Measurements from ENCODE around the gene LIN54. TPM values are rescaled to one million over a fixed set of nuclear protein-coding genes. Genes with fewer than 3 reads are reported as not detected.

Gene LIN54
- total and polyA plus RNA-seq, 2 donors (not counting 1 experiment from before 2014, with no cell fraction given), result 13.3 to 15.2 TPM

DNA sequence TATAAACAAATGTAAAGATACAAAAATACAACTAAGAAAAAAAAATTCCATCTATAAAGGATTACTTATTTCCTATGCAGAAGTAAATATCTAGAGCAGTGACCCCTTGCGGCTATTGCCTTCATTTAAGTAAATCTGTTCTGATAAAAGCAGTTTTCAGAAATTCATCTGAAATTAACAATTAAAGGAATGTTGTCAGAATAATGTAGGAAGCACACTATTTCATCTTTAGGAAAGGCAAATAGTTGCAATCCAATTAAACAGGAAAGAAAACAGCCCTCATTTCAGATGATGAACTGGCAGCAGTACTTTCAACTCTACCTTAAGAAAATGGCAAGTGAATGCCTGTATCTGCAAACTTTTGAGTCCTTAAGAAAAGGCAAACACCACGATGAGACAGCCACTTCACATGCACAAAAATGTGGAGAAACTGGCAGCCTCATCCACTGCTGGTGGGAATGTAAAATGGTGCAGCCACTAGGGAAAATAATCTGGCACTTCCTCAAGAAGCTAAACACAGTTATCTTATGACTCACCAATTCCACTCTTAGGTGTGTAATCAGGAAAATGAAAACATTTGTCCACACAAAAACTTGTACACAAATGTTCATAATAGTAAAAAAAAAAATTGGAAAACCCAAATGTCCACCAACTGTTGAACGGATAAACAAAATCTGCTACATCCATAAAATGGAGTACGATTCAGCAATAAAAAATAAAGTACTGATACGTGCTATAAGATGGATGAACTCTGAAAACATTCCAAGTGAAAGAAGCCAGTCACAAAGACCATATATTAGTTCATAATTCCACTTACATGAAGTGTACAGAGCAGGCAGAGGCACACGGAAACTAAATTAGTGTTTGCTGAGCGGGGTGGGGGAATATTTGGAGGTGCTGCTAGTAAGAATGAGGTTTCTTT, 112.0 kb downstream of the LIN54 start:
- TF ChIP-seq EZH2 (IDR thresholded peaks at IDR 0.05; ENCODE audit: low read length, missing control alignments), result no peak
- peak; percentile 12 to 49 for TF ChIP-seq CTCF (conservative IDR thresholded peaks at IDR 0.05 in 1 of 2, IDR thresholded peaks at IDR 0.05 in 1 of 2; ENCODE audit: low read depth in 1 of 2, low read length in 2 of 2)
- Histone ChIP-seq H3K9me3 (ENCODE audit: control insufficient read depth, insufficient read depth, low read depth, low read length) (no peaks in the 10 kb centered on the region), H3K36me3 (ENCODE audit: control insufficient read depth, insufficient read depth, low read length) (peaks cover 4% of the 10 kb centered on the region), H3K79me2 (ENCODE audit: control insufficient read depth, insufficient read depth, low read length) (peaks cover 54% of the 10 kb centered on the region), H4K20me1 (ENCODE audit: control insufficient read depth, extremely low read depth, insufficient read depth, low read length) (no peaks in the 10 kb centered on the region), H3K4me3 (replicated peaks in 1 of 4; ENCODE audit: control extremely low read depth in 1 of 4, insufficient read depth in 1 of 4, low read depth in 3 of 4, low read length in 4 of 4) (peak overlapping the region; percentile 52 to 98 (median 66)), H3K4me1 (ENCODE audit: control insufficient read depth, extremely low read depth, insufficient read depth, low read length) (peaks cover 2% of the 10 kb centered on the region), H3K27ac (ENCODE audit: insufficient read depth, low read length) (peak overlapping the region; percentile 99), H3K4me2 (ENCODE audit: extremely low read depth, insufficient read depth, low read length) (peak overlapping the region; percentile 88), H2AFZ (ENCODE audit: low read length) (no peak overlapping the region), H3K27me3 (ENCODE audit: control insufficient read depth, insufficient read depth, low read length) (no peaks in the 10 kb centered on the region), H3K9ac (ENCODE audit: insufficient read depth, low read length) (peak overlapping the region; percentile 36)
- peak; percentile 82 to 94 for DNase-seq (ENCODE audit: low read depth in 2 of 2)

GRCh38 chr4:82896755-82897154, 113.9 kb downstream of the LIN54 start:
- Histone ChIP-seq H3K79me2 (ENCODE audit: control insufficient read depth, insufficient read depth, low read length) (peaks cover 47% of the 10 kb centered on the region), H3K9me3 (ENCODE audit: control insufficient read depth, insufficient read depth, low read depth, low read length) (no peaks in the 10 kb centered on the region), H3K4me1 (ENCODE audit: control insufficient read depth, extremely low read depth, insufficient read depth, low read length) (peaks cover 2% of the 10 kb centered on the region), H3K4me3 (replicated peaks in 1 of 4; ENCODE audit: control extremely low read depth in 1 of 4, insufficient read depth in 1 of 4, low read depth in 3 of 4, low read length in 4 of 4) (no peak overlapping the region), H4K20me1 (ENCODE audit: control insufficient read depth, extremely low read depth, insufficient read depth, low read length) (no peaks in the 10 kb centered on the region), H3K4me2 (ENCODE audit: extremely low read depth, insufficient read depth, low read length) (no peak overlapping the region), H3K36me3 (ENCODE audit: control insufficient read depth, insufficient read depth, low read length) (peaks cover 4% of the 10 kb centered on the region), H3K27ac (ENCODE audit: insufficient read depth, low read length) (no peak overlapping the region), H3K9ac (ENCODE audit: insufficient read depth, low read length) (no peak overlapping the region), H3K27me3 (ENCODE audit: control insufficient read depth, insufficient read depth, low read length) (no peaks in the 10 kb centered on the region), H2AFZ (ENCODE audit: low read length) (no peak overlapping the region)
- no peak for DNase-seq (ENCODE audit: low read depth in 2 of 2)
- TF ChIP-seq EZH2 (IDR thresholded peaks at IDR 0.05; ENCODE audit: low read length, missing control alignments) (no peak), CTCF (conservative IDR thresholded peaks at IDR 0.05 in 1 of 2, IDR thresholded peaks at IDR 0.05 in 1 of 2; ENCODE audit: low read depth in 1 of 2, low read length in 2 of 2) (no peak)

DNA sequence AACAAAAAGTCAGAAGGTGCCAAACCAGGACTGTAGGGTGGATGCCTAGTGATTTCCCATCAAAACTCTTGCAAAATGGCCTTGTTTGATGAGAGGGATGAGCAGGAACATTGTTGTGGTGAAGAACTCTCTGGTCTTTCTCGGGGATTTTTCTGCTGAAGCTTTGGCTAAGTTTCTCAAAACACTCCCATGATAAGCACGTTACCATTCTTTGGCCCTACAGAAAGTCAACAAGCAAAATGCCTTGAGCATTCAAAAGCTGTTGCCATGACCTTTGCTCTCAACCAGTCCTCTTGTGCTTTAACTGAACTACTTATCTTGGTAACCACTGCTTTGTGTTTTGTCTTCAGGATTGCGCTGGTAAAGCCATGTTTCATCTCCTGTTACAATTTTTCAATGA, 116.7 kb downstream of the LIN54 start:
- TF ChIP-seq CTCF (conservative IDR thresholded peaks at IDR 0.05 in 1 of 2, IDR thresholded peaks at IDR 0.05 in 1 of 2; ENCODE audit: low read depth in 1 of 2, low read length in 2 of 2), result no peak
- TF ChIP-seq EZH2 (IDR thresholded peaks at IDR 0.05; ENCODE audit: low read length, missing control alignments), result no peak
- Histone ChIP-seq H4K20me1 (ENCODE audit: control insufficient read depth, extremely low read depth, insufficient read depth, low read length) (no peaks in the 10 kb centered on the region), H3K4me1 (ENCODE audit: control insufficient read depth, extremely low read depth, insufficient read depth, low read length) (peaks cover 2% of the 10 kb centered on the region), H3K79me2 (ENCODE audit: control insufficient read depth, insufficient read depth, low read length) (peaks cover 52% of the 10 kb centered on the region), H3K9me3 (ENCODE audit: control insufficient read depth, insufficient read depth, low read depth, low read length) (no peaks in the 10 kb centered on the region), H3K4me2 (ENCODE audit: extremely low read depth, insufficient read depth, low read length) (no peak overlapping the region), H2AFZ (ENCODE audit: low read length) (no peak overlapping the region), H3K27me3 (ENCODE audit: control insufficient read depth, insufficient read depth, low read length) (no peaks in the 10 kb centered on the region), H3K9ac (ENCODE audit: insufficient read depth, low read length) (no peak overlapping the region), H3K4me3 (replicated peaks in 1 of 4; ENCODE audit: control extremely low read depth in 1 of 4, insufficient read depth in 1 of 4, low read depth in 3 of 4, low read length in 4 of 4) (no peak overlapping the region), H3K36me3 (ENCODE audit: control insufficient read depth, insufficient read depth, low read length) (peaks cover 5% of the 10 kb centered on the region), H3K27ac (ENCODE audit: insufficient read depth, low read length) (no peak overlapping the region)
- no peak for DNase-seq (ENCODE audit: low read depth in 2 of 2)

Data from fibroblast of lung (primary cell).